ENCODE measurements around the gene RSPO4.

- TF ChIP-seq, protein P1, sequence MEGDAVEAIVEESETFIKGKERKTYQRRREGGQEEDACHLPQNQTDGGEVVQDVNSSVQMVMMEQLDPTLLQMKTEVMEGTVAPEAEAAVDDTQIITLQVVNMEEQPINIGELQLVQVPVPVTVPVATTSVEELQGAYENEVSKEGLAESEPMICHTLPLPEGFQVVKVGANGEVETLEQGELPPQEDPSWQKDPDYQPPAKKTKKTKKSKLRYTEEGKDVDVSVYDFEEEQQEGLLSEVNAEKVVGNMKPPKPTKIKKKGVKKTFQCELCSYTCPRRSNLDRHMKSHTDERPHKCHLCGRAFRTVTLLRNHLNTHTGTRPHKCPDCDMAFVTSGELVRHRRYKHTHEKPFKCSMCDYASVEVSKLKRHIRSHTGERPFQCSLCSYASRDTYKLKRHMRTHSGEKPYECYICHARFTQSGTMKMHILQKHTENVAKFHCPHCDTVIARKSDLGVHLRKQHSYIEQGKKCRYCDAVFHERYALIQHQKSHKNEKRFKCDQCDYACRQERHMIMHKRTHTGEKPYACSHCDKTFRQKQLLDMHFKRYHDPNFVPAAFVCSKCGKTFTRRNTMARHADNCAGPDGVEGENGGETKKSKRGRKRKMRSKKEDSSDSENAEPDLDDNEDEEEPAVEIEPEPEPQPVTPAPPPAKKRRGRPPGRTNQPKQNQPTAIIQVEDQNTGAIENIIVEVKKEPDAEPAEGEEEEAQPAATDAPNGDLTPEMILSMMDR (IDR thresholded peaks at IDR 0.05), result no peak
- no peak for TF ChIP-seq POLR2A (IDR thresholded peaks at IDR 0.05)
Measured at GRCh38 chr20:944148-944547, 58.0 kb downstream of the RSPO4 start.
